HCT116 (cell line): ENCODE measurements around the gene MCC.

Experiments
- CTCF ChIP-seq, 3 experiments: fragments of 200-600 bp in 1 of 3; sonication (generic) in 1 of 3; IDR thresholded peaks in 2 of 3; conservative IDR thresholded peaks in 1 of 3; 2 replicates each; pipeline ENCODE4 v1.5.1; 2012 to 2017; ENCODE audit warnings: low read depth in 2 of 3, low read length in 2 of 3, antibody characterized with exemption in 1 of 3, borderline replicate concordance in 1 of 3, control low read depth in 1 of 3, mild to moderate bottlenecking in 1 of 3, mixed read lengths in 1 of 3, mixed run types in 1 of 3, moderate library complexity in 1 of 3; ENCODE audit not compliant: insufficient read depth in 1 of 3
- ELF1 ChIP-seq: IDR thresholded peaks from 2 replicates; pipeline ENCODE4 v1.6.1; 2012; ENCODE audit warnings: low read depth, borderline replicate concordance
- EZH2 ChIP-seq: fragments of 200-600 bp; sonication (generic); IDR thresholded peaks from 2 replicates; pipeline ENCODE4 v1.6.1; 2017; ENCODE audit warnings: antibody characterized with exemption, mixed run types
- EZH2phosphoT487 ChIP-seq: fragments of 200-600 bp; IDR thresholded peaks from 2 replicates; pipeline ENCODE4 v1.6.1; 2018; ENCODE audit warnings: antibody characterized with exemption, borderline replicate concordance
- MAX ChIP-seq: IDR thresholded peaks from 2 replicates; pipeline ENCODE4 v1.6.1; 2012
- POLR2A ChIP-seq: IDR thresholded peaks from 2 replicates; pipeline ENCODE4 v1.7.0; 2011; ENCODE audit warnings: borderline replicate concordance; ENCODE audit not compliant: insufficient read depth, insufficient read length; ENCODE audit errors: extremely low read depth
- RAD21 ChIP-seq: IDR thresholded peaks from 2 replicates; pipeline ENCODE4 v1.6.1; 2012; ENCODE audit warnings: low read depth, mild to moderate bottlenecking
- SIN3A ChIP-seq: IDR thresholded peaks from 2 replicates; pipeline ENCODE4 v1.6.1; 2012; ENCODE audit warnings: low read depth
- YY1 ChIP-seq: IDR thresholded peaks from 2 replicates; pipeline ENCODE4 v1.6.1; 2011; ENCODE audit warnings: low read length, low read depth, moderate library complexity, mild to moderate bottlenecking; ENCODE audit not compliant: insufficient replicate concordance; ENCODE audit errors: extremely low read depth
- ZBTB33 ChIP-seq: IDR thresholded peaks from 2 replicates; pipeline ENCODE4 v1.6.1; 2011; ENCODE audit warnings: mild to moderate bottlenecking, low read length, moderate library complexity; ENCODE audit not compliant: insufficient replicate concordance; ENCODE audit errors: extremely low read depth

- TF ChIP-seq CTCF (IDR thresholded peaks at IDR 0.05 in 2 of 3, conservative IDR thresholded peaks at IDR 0.05 in 1 of 3; ENCODE audit: borderline replicate concordance in 1 of 3, insufficient read depth in 1 of 3, low read depth in 2 of 3, low read length in 2 of 3) (no peak), SIN3A (no peak), ELF1 (no peak), ZBTB33 (no peak), EZH2 (no peak), POLR2A (no peak), MAX (no peak), YY1 (no peak), EZH2phosphoT487 (no peak), RAD21 (no peak)
Observed at GRCh38 chr5:113463032-113463431, 25.2 kb downstream of the MCC start.
